ENCODE measurements around the gene NTRK3.
A peak's percentile ranks its signal among the peaks of the same experiment; 100 is the strongest.

The NTRK3 gene

DNA sequence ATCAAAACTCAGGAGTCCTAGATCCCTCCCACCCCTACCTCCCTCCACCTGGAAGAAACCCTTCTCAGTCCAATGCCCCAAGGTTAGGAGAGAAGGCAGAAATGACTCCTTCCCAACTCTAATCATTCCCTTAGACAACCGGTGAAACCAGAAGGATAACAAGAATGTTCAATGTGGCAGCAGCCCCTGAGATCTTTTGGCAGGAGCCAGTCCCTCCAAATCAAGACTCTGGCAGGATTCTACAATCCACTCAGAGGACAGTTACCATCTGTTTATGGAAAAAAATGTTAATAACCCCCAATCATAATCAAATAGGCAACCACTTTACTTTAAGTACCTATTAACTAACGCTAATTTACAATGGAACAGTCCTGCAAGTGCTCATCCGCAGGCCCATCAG is 136.5 kb downstream of the NTRK3 start:
- DNase-seq (ENCODE audit: low spot score): no peak

- no peak for DNase-seq (ENCODE audit: low spot score)
Observed at GRCh38 chr15:88118741-88119140, 137.8 kb downstream of the NTRK3 start.

- no peak for DNase-seq (ENCODE audit: low spot score)
Observed at GRCh38 chr15:88118035-88118434, 138.5 kb downstream of the NTRK3 start.

- DNase-seq (ENCODE audit: low spot score): no peak
Observed at GRCh38 chr15:88115486-88116152, 140.9 kb downstream of the NTRK3 start.

DNA sequence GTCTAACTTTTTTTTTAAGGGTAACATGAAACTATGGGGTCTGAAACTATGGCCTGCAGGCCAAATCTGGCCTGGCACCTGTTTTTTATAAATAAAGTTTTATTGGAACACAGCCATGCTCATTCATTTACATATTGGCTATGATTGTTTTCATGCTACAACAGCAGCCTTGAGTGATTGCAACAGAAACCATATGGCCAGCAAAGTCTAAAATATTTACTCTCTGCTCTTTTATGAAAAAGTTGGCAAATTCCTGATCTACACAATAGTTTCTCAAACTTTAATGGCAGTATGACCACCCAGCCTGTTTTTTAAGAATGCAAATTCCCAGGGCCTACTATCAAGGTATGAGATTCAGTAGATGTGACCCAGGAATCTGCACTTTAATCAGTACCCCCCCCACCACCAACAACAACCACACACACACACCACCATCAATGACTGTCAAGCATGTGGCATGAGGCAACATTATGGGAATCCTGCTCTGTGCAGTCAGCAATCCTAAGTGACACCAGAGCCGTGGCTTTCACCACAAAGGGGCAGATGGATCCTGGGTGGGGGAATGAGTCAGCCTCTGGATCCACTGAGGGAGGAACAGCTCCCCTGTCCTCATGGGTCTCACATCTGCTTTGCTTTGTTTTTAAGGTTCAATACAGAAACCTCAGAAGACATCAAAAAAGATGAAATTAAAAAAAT is 142.8 kb downstream of the NTRK3 start:
- DNase-seq (ENCODE audit: low spot score): peak; percentile 58

- no peak for DNase-seq (ENCODE audit: low spot score)
Observed at GRCh38 chr15:88108991-88109390, 147.5 kb downstream of the NTRK3 start.

DNA sequence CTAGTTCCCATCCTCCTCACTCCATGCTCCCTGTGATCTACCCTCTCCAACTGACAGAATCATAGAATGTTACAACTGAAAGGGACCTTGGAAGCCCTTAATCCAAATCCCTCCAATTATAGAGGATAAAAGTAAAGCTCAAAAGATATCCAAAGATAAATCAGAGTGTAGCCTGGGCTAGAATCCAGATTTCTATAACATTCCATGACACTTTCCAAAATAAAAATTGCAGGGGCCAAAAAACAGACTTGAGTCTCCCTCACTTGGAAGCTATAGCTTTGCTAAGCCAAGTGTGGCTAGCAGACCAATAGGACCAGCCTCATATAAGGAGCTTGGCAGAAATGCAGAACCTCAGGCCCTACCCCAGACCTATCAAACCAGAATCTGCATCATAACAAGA is 148.1 kb downstream of the NTRK3 start:
- DNase-seq (ENCODE audit: low spot score): no peak

GRCh38 chr15:88106074-88106473 is 150.5 kb downstream of the NTRK3 start:
- DNase-seq (ENCODE audit: low spot score): no peak

DNA sequence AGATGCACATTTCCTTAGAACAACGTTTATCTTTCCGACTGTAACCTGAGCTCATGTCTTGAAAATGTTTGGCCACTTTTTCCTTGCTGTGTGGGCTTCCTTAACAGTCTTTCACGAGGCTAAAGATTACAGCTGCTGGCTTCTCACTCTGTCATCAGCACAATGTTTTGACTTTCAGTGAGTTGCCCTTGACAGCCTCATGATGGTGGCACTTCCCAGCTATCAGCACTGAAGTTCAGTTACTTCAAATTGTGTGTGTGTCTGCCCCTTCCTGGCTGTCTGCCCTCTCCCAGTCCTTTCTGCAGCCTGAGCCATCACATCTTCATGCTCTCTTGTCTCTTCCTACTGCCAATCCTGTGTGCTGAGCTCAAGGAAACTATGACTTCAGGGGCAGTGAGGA is 152.2 kb downstream of the NTRK3 start:
- no peak for DNase-seq (ENCODE audit: low spot score)

DNA sequence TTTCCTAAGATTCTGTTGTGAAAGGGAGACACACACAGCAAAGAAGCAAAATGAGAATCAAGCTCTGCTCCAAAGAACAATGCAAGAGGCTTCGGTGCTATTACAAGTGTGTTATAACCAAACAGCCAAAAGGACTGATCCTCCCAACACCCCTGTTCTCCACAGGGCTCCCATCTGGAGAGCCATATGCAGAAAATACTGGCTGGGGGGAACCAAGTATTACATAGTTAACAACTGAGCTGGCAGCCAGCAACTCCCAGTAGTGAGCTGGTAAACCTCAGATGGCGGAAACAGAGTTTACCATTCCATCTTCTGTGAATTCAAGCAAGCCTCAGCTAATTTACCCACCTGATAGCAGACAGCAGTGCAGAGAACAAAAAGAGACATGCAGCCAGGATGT is 156.4 kb downstream of the NTRK3 start:
- DNase-seq (ENCODE audit: low spot score): no peak

GRCh38 chr15:88098361-88098760 is 158.2 kb downstream of the NTRK3 start:
- no peak for DNase-seq (ENCODE audit: low spot score)

DNA sequence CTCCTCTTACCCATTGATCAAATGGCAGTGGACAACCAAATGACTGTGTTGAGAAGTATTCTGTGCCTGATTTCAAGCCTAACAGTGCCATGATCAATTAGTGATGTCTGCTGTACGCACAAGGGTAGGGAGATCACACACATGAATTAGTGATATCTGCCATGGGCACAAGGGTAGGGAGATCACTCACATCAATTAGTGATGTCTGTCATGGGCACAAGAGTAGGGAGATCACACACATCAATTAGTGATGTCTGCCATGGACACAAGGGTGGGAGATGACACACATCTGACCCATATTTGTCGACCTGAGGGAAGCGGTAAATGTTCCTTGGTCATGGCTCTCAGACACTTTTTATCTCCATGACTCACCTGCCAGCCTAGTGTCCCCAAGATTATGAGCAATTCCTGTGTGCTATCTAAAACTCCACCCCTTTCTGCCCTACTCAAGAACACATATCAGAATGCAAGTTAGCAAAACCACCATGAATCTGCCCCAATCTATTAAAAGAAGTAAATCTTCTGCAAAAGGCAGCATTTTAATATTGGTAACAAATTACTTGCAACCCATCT is 165.0 kb downstream of the NTRK3 start:
- no peak for DNase-seq (ENCODE audit: low spot score)

- no peak for DNase-seq (ENCODE audit: low spot score)
Observed at GRCh38 chr15:88090481-88091011, 166.0 kb downstream of the NTRK3 start.

DNA sequence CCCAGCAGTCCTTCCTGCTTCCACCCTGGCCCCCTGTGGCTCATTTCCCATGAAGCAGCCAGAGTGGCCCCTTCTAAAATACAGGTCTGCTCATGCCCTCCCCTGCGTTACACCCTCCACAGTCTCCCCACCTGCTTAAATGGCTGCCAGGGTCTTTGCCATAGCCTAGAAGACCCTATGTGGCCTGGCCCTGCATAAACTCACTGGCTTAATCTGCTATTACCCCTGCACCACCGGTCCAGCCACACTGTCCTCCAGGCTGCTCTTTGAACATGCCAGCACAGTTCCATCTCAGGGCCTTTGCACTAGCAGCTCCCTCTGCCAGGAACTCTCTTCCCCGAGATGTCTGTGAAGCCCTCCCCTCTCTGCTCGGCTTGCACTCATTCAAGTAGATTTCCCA is 166.8 kb downstream of the NTRK3 start:
- no peak for DNase-seq (ENCODE audit: low spot score)

DNA sequence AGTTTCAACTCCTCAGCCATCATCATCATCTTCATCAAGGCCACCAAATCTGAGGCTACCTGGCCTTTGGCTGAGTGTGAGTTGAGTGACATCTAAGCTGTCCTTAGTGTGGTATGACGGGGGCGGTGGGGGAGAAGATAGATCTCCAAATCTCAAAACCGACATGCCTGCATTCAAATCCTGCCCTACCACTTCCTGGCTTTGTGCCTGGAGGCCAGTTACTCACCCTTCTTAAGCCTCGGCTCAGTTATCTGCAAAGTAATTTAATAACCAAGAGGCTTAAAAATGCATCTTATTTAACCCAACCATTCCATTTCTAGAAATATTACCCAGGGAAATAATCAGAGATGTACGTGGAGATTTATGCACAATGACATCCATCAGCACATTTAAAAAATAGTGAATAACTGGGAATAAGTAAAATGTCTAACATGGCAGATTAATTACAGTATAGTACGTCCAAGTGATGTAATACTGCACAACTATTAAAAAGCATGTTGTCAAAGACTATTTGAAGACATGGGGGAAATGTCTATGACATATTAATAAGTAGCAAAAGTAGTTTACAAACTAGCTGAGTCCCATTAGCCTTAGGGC is 167.4 kb downstream of the NTRK3 start:
- no peak for DNase-seq (ENCODE audit: low spot score)

- DNase-seq (ENCODE audit: low spot score): peak; percentile 45
Observed at GRCh38 chr15:88083811-88084760, 172.5 kb downstream of the NTRK3 start.

- DNase-seq (ENCODE audit: low spot score): no peak
Observed at GRCh38 chr15:88080616-88081015, 175.9 kb downstream of the NTRK3 start.

- DNase-seq (ENCODE audit: low spot score): peak; percentile 23
Observed at GRCh38 chr15:88077296-88078020, 179.1 kb downstream of the NTRK3 start.

GRCh38 chr15:88076328-88076727 is 180.2 kb downstream of the NTRK3 start:
- no peak for DNase-seq (ENCODE audit: low spot score)

- DNase-seq (ENCODE audit: low spot score): no peak
Observed at GRCh38 chr15:88075102-88075501, 181.4 kb downstream of the NTRK3 start.

DNA sequence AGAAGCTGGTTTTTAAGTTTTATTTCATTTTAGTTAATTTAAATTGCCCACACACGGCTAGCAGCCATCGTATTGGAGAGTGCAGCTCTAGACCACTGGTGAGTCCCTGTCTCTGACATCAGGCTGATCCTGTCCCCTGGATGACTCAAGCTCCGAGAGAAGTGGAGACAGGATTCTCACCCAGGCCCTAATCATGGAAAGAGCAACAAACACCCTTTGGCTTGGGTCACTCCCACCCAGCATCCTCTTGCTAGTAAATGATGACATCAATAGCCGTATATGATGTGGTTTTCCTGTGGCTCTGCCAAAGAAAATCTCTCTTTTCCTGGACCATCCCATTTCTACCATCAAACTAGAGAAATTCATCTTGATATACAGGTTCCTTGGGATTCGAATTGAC is 182.2 kb downstream of the NTRK3 start:
- DNase-seq (ENCODE audit: low spot score): no peak

All from AG20443 (cell line).